Ovary (tissue), 9 donors: ENCODE data around the gene HOXB9. TPM values are rescaled to one million over a fixed set of nuclear protein-coding genes. Genes with fewer than 3 reads are reported as not detected.

Experiments used
- DNase-seq, 5 donors: peaks; one replicate each; pipeline ENCODE4 v3.0.0-alpha.2; 2019 to 2020
- H3K27ac ChIP-seq, 2 donors: fragments of 200-600 bp; one replicate each; pipeline versions ENCODE4 v1.5.1 to v1.8.0; 2019 to 2022
- H3K27me3 ChIP-seq: fragments of 200-600 bp; one replicate; pipeline ENCODE4 v1.8.0; 2022
- H3K36me3 ChIP-seq: fragments of 200-600 bp; sonication (generic); one replicate; pipeline ENCODE4 v1.5.1; 2019
- H3K4me1 ChIP-seq: one replicate; pipeline ENCODE4 v1.8.1; 2013; ENCODE audit warnings: mild to moderate bottlenecking, moderate library complexity; ENCODE audit not compliant: insufficient read depth
- H3K4me3 ChIP-seq: fragments of 200-600 bp; sonication (generic); one replicate; pipeline ENCODE4 v1.5.1; 2017
- H3K9me3 ChIP-seq, 2 donors: fragments of 200-600 bp in 1 of 2; sonication (generic) in 1 of 2; one replicate each; pipeline versions ENCODE4 v1.5.1 to v1.8.1; 2013 to 2019; ENCODE audit warnings: mild to moderate bottlenecking in 1 of 2, moderate library complexity in 1 of 2
- EP300 ChIP-seq: sonication (generic); formaldehyde crosslinking; IDR thresholded peaks from one replicate; pipeline ENCODE4 v1.6.1; 2017; ENCODE audit warnings: antibody characterized with exemption
- POLR2A ChIP-seq: fragments of 450-650 bp; IDR thresholded peaks from one replicate; pipeline ENCODE4 v1.6.1; 2017; ENCODE audit warnings: antibody characterized with exemption, mild to moderate bottlenecking, moderate library complexity
- WGBS, 3 donors: extraction: QIAGEN DNeasy Blood & Tissue Kit in 1 of 3; methylation state at CpG; one replicate each; pipeline versions ENCODE4 v1.1.5 to v1.1.7; 2013 to 2017; 5-methylcytosine and 5-hydroxymethylcytosine counted together
- intact Hi-C, 4 donors: fragments of 100-400 bp; cut with DNase I; formaldehyde crosslinking; loops; one replicate each; pipeline versions ENCODE4 v1.11.0 to v1.15.1; 2022 to 2023
- polyA plus RNA-seq, 2 donors: library from polyadenylated mRNA; stranded (reverse); fragments of 200-250 nt in 1 of 2; fragments of 350-450 nt in 1 of 2; fragmentation: Illumina TruSeq in 1 of 2; extraction: RNeasy Lipid Tissue Mini Kit (QIAGEN cat#74804) in 1 of 2; gene quantifications; one replicate each; pipeline ENCODE4 v1.2.3, GENCODE V29; 2013 to 2014
- total RNA-seq, 7 donors: library from RNA; depleted of rRNA in 2 of 7; stranded (reverse); fragments of >200 nt in 2 of 7; fragmentation: NEBNext Ultra II Directional in 3 of 7; extraction: Animal tissue kit (Norgen Biotek cat#: 25700) in 3 of 7; gene quantifications; one replicate each; pipeline versions ENCODE4 v1.1.0 to v1.2.4, GENCODE V29; 2016 to 2023
- TF ChIP-seq, protein P1 (sequence below), 3 donors: fragments of 450-650 bp in 2 of 3; fragments of 200-600 bp in 1 of 3; IDR thresholded peaks; one replicate each; pipeline versions ENCODE4 v1.5.1 to v1.8.0; 2016 to 2022; ENCODE audit warnings: antibody characterized with exemption in 3 of 3, mild to moderate bottlenecking in 1 of 3
- donor health status: DM: no; HTN: no; CAD: no; lungs with moderate emphysema.
- donor health status: DM: no; HTN: no; CAD: no.
- donor health status: Bipolar disorder and iron deficiency.
- donor health status: DM: yes; HTN: yes; CAD: no.
- donor health status: DM: no; HTN: no; CAD: no.
- donor health status: DM: yes; HTN: yes; CAD: no.

Gene HOXB9
- total and polyA plus RNA-seq, 9 donors = 0.10 to 0.36 (median 0.12) TPM; not detected in 4

DNA sequence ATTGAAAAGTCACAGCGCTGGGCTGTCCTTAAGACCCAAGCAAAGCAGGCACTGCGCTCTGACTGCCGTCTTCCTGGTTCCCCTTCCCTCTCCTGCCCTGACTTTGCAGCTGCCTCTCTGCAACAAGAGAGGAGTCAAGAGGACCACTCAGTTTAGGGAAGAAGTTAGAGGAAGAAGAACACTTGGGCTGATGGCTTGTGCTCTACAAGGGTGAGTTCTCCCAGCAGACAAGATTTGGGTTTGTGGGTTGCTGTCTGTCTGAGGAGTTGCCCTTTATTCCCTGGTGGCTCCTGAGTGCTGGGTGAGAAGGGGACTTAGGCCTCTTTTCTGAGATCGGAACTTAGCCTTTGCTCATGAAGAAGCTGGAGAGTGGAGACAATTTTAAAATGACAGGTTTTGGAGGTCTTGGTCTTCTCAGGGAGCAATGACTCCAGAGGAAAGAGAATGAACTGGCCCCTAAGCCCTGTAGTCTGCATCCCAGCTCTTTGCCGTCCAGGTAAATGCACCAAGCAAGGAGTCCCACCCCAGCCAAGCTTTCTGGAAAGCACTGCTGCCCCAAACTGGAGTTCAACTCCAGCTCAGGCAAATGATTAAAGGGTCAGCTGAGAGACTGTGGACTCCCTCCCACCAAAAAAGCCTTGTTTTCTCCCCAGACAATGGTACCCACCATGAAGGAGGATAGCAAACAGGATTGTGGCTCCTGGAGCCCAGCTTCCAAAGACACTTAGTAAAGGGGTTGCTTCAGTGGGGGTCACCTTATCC lies 2.7 kb upstream of the HOXB9 start:
- H3K4me1 ChIP-seq = peaks cover 2% of the 10 kb centered on the region
- intact Hi-C loops = loop anchor here in 1 of 4 donors (10.0 kb wide), 1 partner anchor 294 kb away; no protein-coding TSS in a partner anchor
- no peaks in the 10 kb centered on the region for H3K9me3 ChIP-seq
- H3K36me3 ChIP-seq = no peaks in the 10 kb centered on the region
- H3K27ac ChIP-seq = no peak overlapping the region
- H3K4me3 ChIP-seq = no peak overlapping the region
- H3K27me3 ChIP-seq = peaks cover 2% of the 10 kb centered on the region
- 17 to 23% (median 19%) methylated on average over 5 of the region's 5 CpGs for WGBS, 3 donors
- no peak for DNase-seq
- TF ChIP-seq, protein P1, sequence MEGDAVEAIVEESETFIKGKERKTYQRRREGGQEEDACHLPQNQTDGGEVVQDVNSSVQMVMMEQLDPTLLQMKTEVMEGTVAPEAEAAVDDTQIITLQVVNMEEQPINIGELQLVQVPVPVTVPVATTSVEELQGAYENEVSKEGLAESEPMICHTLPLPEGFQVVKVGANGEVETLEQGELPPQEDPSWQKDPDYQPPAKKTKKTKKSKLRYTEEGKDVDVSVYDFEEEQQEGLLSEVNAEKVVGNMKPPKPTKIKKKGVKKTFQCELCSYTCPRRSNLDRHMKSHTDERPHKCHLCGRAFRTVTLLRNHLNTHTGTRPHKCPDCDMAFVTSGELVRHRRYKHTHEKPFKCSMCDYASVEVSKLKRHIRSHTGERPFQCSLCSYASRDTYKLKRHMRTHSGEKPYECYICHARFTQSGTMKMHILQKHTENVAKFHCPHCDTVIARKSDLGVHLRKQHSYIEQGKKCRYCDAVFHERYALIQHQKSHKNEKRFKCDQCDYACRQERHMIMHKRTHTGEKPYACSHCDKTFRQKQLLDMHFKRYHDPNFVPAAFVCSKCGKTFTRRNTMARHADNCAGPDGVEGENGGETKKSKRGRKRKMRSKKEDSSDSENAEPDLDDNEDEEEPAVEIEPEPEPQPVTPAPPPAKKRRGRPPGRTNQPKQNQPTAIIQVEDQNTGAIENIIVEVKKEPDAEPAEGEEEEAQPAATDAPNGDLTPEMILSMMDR (IDR thresholded peaks at IDR 0.05) = no peak
- TF ChIP-seq EP300 (no peak), POLR2A (no peak)

GRCh38 chr17:48627623-48628521 lies 1.7 kb upstream of the HOXB9 start:
- WGBS, 3 donors = 3 to 12% (median 4%) methylated on average over 27 of the region's 27 CpGs
- Histone ChIP-seq H3K4me1 (peaks cover 2% of the 10 kb centered on the region), H3K27ac (no peak overlapping the region), H3K27me3 (peaks cover 2% of the 10 kb centered on the region), H3K36me3 (no peaks in the 10 kb centered on the region), H3K9me3 (no peaks in the 10 kb centered on the region), H3K4me3 (no peak overlapping the region)
- intact Hi-C loops = loop anchor here in 1 of 4 donors (10.0 kb wide), 1 partner anchor 293 kb away; no protein-coding TSS in a partner anchor
- no peak for DNase-seq
- TF ChIP-seq EP300 = no peak
- TF ChIP-seq, protein P1 (IDR thresholded peaks at IDR 0.05) = no peak
- TF ChIP-seq POLR2A = no peak

DNA sequence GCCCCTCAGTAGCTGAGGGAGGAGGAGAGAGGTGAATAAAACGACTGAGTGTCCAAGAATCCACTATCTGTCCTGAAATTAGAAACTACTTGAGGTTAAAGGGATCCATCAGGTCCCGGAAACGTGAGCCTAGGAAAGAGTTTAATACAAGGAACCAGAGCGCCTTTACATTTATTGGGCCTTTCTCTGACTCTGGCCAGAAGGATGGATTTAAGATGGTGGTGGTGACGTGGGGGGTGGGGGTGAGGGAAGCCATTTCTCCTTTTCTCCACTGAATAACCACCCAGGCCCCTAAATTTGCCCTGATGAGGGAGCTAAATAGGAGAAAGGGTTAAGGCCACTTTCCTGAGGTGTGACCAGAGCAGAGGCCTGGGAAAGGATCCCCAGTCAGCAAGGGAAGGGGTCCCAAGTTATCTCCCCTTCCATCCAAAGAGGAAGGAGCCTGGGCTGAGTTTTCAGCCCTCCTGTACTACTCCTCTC lies 1.0 kb upstream of the HOXB9 start:
- 4 to 12% (median 6%) methylated on average over 5 of the region's 5 CpGs for WGBS, 3 donors
- no peak overlapping the region for H3K4me3 ChIP-seq
- peaks cover 2% of the 10 kb centered on the region for H3K4me1 ChIP-seq
- no peaks in the 10 kb centered on the region for H3K9me3 ChIP-seq
- TF ChIP-seq POLR2A = no peak
- TF ChIP-seq, protein P1 (IDR thresholded peaks at IDR 0.05) = no peak
- intact Hi-C loops = loop anchor here in 1 of 4 donors (10.0 kb wide), 1 partner anchor 292 kb away; no protein-coding TSS in a partner anchor
- no peaks in the 10 kb centered on the region for H3K36me3 ChIP-seq
- no peak for DNase-seq
- peaks cover 2% of the 10 kb centered on the region for H3K27me3 ChIP-seq
- H3K27ac ChIP-seq = no peak overlapping the region

GRCh38 chr17:48625495-48626244 lies 488 bp downstream of the HOXB9 start:
- Histone ChIP-seq H3K36me3 (no peaks in the 10 kb centered on the region), H3K9me3 (no peaks in the 10 kb centered on the region), H3K27me3 (peaks cover 8% of the 10 kb centered on the region), H3K4me3 (peak overlapping the region; percentile 33), H3K27ac (no peak overlapping the region), H3K4me1 (peaks cover 2% of the 10 kb centered on the region)
- WGBS, 3 donors = 0 to 1% (median 0%) methylated on average over 68 to 69 of the region's 69 CpGs
- intact Hi-C loops = loop anchor here in 1 of 4 donors (10.0 kb wide), 1 partner anchor 291 kb away; no protein-coding TSS in a partner anchor
- DNase-seq = no peak
- TF ChIP-seq, protein P1 (IDR thresholded peaks at IDR 0.05) = no peak
- TF ChIP-seq POLR2A (no peak), EP300 (no peak)
